Measurements from ENCODE around the gene STAC.

GRCh38 chr3:36561601-36562000, 181.3 kb downstream of the STAC start:
- TF ChIP-seq CTCF (IDR thresholded peaks at IDR 0.05; ENCODE audit: low read depth, low read length) (no peak), EZH2phosphoT487 (IDR thresholded peaks at IDR 0.05; ENCODE audit: low read depth) (no peak)
